HEK293 (cell line): ENCODE data around the gene SUFU.
A peak's percentile ranks its signal among the peaks of the same experiment; 100 is the strongest.

Experiments
- GLIS1 ChIP-seq: fragments of 450-650 bp; formaldehyde crosslinking; IDR thresholded peaks from 2 replicates; pipeline ENCODE4 v1.5.1; 2016; ENCODE audit warnings: missing biosample characterization, missing genetic modification characterization
- HOXC10 ChIP-seq: sonication (generic); formaldehyde crosslinking; IDR thresholded peaks from 2 replicates; pipeline ENCODE4 v1.8.1; 2023; ENCODE audit warnings: mild to moderate bottlenecking, missing genetic modification reagents
- KLF1 ChIP-seq: fragments of 450-650 bp; formaldehyde crosslinking; IDR thresholded peaks from 2 replicates; pipeline ENCODE4 v1.5.1; 2016; ENCODE audit warnings: missing biosample characterization, missing genetic modification characterization
- KLF16 ChIP-seq: fragments of 450-650 bp; formaldehyde crosslinking; IDR thresholded peaks from 2 replicates; pipeline ENCODE4 v1.5.1; 2017; ENCODE audit warnings: missing biosample characterization, missing genetic modification characterization
- MYNN ChIP-seq: fragments of 450-650 bp; formaldehyde crosslinking; IDR thresholded peaks from 2 replicates; pipeline ENCODE4 v1.5.1; 2016; ENCODE audit warnings: missing biosample characterization, missing genetic modification characterization, borderline replicate concordance
- SCRT1 ChIP-seq: fragments of 450-650 bp; formaldehyde crosslinking; IDR thresholded peaks from 2 replicates; pipeline ENCODE4 v1.5.1; 2016; ENCODE audit warnings: missing biosample characterization, missing genetic modification characterization, borderline replicate concordance
- SP3 ChIP-seq: fragments of 450-650 bp; formaldehyde crosslinking; IDR thresholded peaks from 2 replicates; pipeline ENCODE4 v1.5.1; 2016; ENCODE audit warnings: missing biosample characterization, missing genetic modification characterization
- TCF7L2 ChIP-seq: IDR thresholded peaks from 2 replicates; pipeline ENCODE4 v1.6.1; 2011; ENCODE audit warnings: low read depth, mild to moderate bottlenecking, inconsistent platforms, low read length, moderate library complexity, borderline replicate concordance
- ZBTB8A ChIP-seq: fragments of 450-650 bp; formaldehyde crosslinking; IDR thresholded peaks from 2 replicates; pipeline ENCODE4 v1.5.1; 2016; ENCODE audit warnings: missing biosample characterization, missing genetic modification characterization
- ZNF138 ChIP-seq: fragments of 450-650 bp; formaldehyde crosslinking; IDR thresholded peaks from 2 replicates; pipeline ENCODE4 v1.5.1; 2016; ENCODE audit warnings: missing biosample characterization, missing genetic modification characterization, borderline replicate concordance
- ZNF175 ChIP-seq: fragments of 450-650 bp; formaldehyde crosslinking; IDR thresholded peaks from 2 replicates; pipeline ENCODE4 v1.5.1; 2016; ENCODE audit warnings: missing biosample characterization, missing genetic modification characterization
- ZNF223 ChIP-seq: fragments of 450-650 bp; formaldehyde crosslinking; IDR thresholded peaks from 2 replicates; pipeline ENCODE4 v1.5.1; 2016; ENCODE audit warnings: missing biosample characterization, missing genetic modification characterization
- ZNF311 ChIP-seq: fragments of 450-650 bp; formaldehyde crosslinking; IDR thresholded peaks from 2 replicates; pipeline ENCODE4 v1.5.1; 2017; ENCODE audit warnings: missing biosample characterization, missing genetic modification characterization, borderline replicate concordance
- ZNF350 ChIP-seq: fragments of 450-650 bp; formaldehyde crosslinking; IDR thresholded peaks from 2 replicates; pipeline ENCODE4 v1.5.0; 2017; ENCODE audit warnings: missing biosample characterization, mild to moderate bottlenecking, missing genetic modification characterization
- ZNF37A ChIP-seq: fragments of 450-650 bp; IDR thresholded peaks from 2 replicates; pipeline ENCODE4 v1.5.1; 2018; ENCODE audit warnings: missing biosample characterization, missing genetic modification characterization
- ZNF391 ChIP-seq: fragments of 450-650 bp; formaldehyde crosslinking; IDR thresholded peaks from 2 replicates; pipeline ENCODE4 v1.5.1; 2016; ENCODE audit warnings: low read depth, missing biosample characterization, missing genetic modification characterization, borderline replicate concordance
- ZNF404 ChIP-seq: fragments of 450-650 bp; formaldehyde crosslinking; IDR thresholded peaks from 2 replicates; pipeline ENCODE4 v1.5.1; 2017; ENCODE audit warnings: missing biosample characterization, missing genetic modification characterization
- ZNF48 ChIP-seq: fragments of 450-650 bp; formaldehyde crosslinking; IDR thresholded peaks from 2 replicates; pipeline ENCODE4 v1.5.1; 2016; ENCODE audit warnings: missing biosample characterization, missing genetic modification characterization
- ZNF530 ChIP-seq: fragments of 450-650 bp; formaldehyde crosslinking; IDR thresholded peaks from 2 replicates; pipeline ENCODE4 v1.5.1; 2016; ENCODE audit warnings: low read depth, missing biosample characterization, missing genetic modification characterization
- ZNF548 ChIP-seq: fragments of 450-650 bp; formaldehyde crosslinking; IDR thresholded peaks from 2 replicates; pipeline ENCODE4 v1.5.1; 2016; ENCODE audit warnings: missing biosample characterization, missing genetic modification characterization
- ZNF580 ChIP-seq: fragments of 450-650 bp; formaldehyde crosslinking; IDR thresholded peaks from 2 replicates; pipeline ENCODE4 v1.5.1; 2016; ENCODE audit warnings: missing biosample characterization, missing genetic modification characterization
- ZNF596 ChIP-seq: fragments of 450-650 bp; IDR thresholded peaks from 2 replicates; pipeline ENCODE4 v1.5.0; 2018; ENCODE audit warnings: missing biosample characterization, mild to moderate bottlenecking, missing genetic modification characterization, moderate library complexity
- ZNF623 ChIP-seq: fragments of 450-650 bp; formaldehyde crosslinking; IDR thresholded peaks from 2 replicates; pipeline ENCODE4 v1.5.1; 2016; ENCODE audit warnings: missing biosample characterization, missing genetic modification characterization
- ZNF658 ChIP-seq: fragments of 450-650 bp; formaldehyde crosslinking; IDR thresholded peaks from 2 replicates; pipeline ENCODE4; 2016; ENCODE audit warnings: missing biosample characterization, missing genetic modification characterization
- ZNF747 ChIP-seq: fragments of 450-650 bp; formaldehyde crosslinking; IDR thresholded peaks from 2 replicates; pipeline ENCODE4 v1.5.1; 2016; ENCODE audit warnings: missing biosample characterization, missing genetic modification characterization
- ZNF776 ChIP-seq: fragments of 450-650 bp; formaldehyde crosslinking; IDR thresholded peaks from 2 replicates; pipeline ENCODE4 v1.5.0; 2017; ENCODE audit warnings: missing biosample characterization, missing genetic modification characterization, borderline replicate concordance
- ZNF785 ChIP-seq: fragments of 450-650 bp; formaldehyde crosslinking; IDR thresholded peaks from 2 replicates; pipeline ENCODE4 v1.5.1; 2016; ENCODE audit warnings: missing biosample characterization, missing genetic modification characterization
- ZXDB ChIP-seq: fragments of 450-650 bp; formaldehyde crosslinking; IDR thresholded peaks from 2 replicates; pipeline ENCODE4 v1.5.1; 2016; ENCODE audit warnings: missing biosample characterization, missing genetic modification characterization
- TF ChIP-seq, protein P1 (sequence below): fragments of 450-650 bp; formaldehyde crosslinking; IDR thresholded peaks from 2 replicates; pipeline ENCODE4 v1.5.1; 2016; ENCODE audit warnings: missing biosample characterization, missing genetic modification characterization
- TF ChIP-seq, protein P2 (sequence below): fragments of 450-650 bp; formaldehyde crosslinking; IDR thresholded peaks from 2 replicates; pipeline ENCODE4 v1.5.1; 2017; ENCODE audit warnings: missing biosample characterization, mild to moderate bottlenecking, missing genetic modification characterization, moderate library complexity
- TF ChIP-seq, protein P3 (sequence below): fragments of 450-650 bp; formaldehyde crosslinking; IDR thresholded peaks from 2 replicates; pipeline ENCODE4 v1.5.1; 2016; ENCODE audit warnings: missing biosample characterization, missing genetic modification characterization
- TF ChIP-seq, protein P4 (sequence below): fragments of 450-650 bp; formaldehyde crosslinking; IDR thresholded peaks from 2 replicates; pipeline ENCODE4 v1.5.1; 2017; ENCODE audit warnings: missing biosample characterization, missing genetic modification characterization

Gene SUFU

DNA sequence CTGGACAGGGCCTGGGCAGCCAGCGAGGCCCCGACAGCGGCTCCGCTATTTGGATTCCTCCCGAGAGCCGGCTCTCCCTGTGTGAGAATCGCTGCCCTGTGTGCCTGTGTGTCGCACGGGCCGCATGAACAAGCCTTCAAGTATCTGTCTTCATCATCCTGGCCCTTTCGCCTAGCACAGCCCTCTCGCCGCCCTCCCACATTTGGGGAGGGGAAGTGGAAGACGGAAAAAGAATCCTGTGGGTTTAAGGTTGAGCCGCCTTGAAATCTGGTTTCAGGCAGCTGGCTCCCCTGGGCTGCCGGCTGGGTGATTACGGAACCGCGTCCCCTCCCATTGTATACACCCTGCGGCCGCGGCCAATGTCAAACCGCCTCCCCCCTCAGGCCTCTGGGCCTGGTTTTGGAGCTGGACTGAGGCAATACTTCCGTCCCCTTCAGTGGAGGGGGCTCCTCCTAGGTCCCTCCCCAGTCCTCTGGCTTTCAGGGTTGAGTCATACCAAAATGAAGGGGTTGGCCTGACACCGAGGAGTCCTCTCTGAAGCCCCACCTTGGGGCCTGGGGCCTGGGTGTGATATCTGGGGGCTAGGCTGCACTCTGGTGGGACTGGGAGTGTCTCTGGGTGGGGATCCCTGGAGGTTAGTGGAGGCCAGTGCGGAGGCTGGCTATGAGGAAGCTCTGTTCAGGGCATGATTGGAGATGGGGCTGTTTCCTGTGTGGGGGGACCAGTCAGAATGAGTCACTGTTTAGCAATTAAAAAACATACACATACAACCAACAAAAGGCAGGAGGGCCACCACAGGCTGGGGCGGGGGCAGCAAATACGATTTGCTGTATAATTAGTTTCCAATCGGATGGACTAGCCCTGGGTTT, 142.2 kb downstream of the SUFU start (continued):
- TF ChIP-seq, protein P1, sequence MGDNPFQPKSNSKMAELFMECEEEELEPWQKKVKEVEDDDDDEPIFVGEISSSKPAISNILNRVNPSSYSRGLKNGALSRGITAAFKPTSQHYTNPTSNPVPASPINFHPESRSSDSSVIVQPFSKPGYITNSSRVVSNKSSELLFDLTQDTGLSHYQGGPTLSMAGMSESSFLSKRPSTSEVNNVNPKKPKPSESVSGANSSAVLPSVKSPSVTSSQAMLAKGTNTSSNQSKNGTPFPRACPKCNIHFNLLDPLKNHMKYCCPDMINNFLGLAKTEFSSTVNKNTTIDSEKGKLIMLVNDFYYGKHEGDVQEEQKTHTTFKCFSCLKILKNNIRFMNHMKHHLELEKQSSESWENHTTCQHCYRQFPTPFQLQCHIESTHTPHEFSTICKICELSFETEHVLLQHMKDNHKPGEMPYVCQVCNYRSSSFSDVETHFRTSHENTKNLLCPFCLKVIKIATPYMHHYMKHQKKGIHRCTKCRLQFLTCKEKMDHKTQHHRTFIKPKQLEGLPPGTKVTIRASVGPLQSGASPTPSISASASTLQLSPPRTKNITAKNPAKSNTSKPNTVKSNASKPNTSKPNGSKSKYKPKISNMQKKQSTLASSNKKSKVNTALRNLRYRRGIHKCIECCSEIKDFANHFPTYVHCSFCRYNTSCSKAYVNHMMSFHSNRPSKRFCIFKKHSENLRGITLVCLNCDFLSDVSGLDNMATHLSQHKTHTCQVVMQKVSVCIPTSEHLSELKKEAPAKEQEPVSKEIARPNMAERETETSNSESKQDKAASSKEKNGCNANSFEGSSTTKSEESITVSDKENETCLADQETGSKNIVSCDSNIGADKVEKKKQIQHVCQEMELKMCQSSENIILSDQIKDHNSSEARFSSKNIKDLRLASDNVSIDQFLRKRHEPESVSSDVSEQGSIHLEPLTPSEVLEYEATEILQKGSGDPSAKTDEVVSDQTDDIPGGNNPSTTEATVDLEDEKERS, result no peak
- TF ChIP-seq KLF1 (tag by site-specific recombination) (peak; percentile 98), GLIS1 (peak; percentile 82), ZNF747 (tag by site-specific recombination) (no peak), ZNF658 (tag by site-specific recombination) (no peak), HOXC10 (CRISPR knock-in tag) (no peak), ZNF548 (tag by site-specific recombination) (no peak), ZNF223 (tag by site-specific recombination) (no peak), ZNF596 (tag by site-specific recombination) (no peak), ZNF175 (tag by site-specific recombination) (no peak), ZNF623 (tag by site-specific recombination) (no peak), SP3 (peak; percentile 75), ZNF350 (tag by site-specific recombination) (no peak), ZNF776 (tag by site-specific recombination) (no peak), MYNN (tag by site-specific recombination) (no peak; the same call in 1 of the 2 replicates), ZNF48 (tag by site-specific recombination) (no peak), ZNF580 (tag by site-specific recombination) (no peak), ZNF311 (tag by site-specific recombination) (no peak), SCRT1 (tag by site-specific recombination) (no peak), ZNF391 (tag by site-specific recombination) (peak; percentile 14; the same call in 1 of the 2 replicates), ZNF138 (no peak), ZNF37A (tag by site-specific recombination) (no peak), KLF16 (tag by site-specific recombination) (0 out of 2 replicates have a peak, but pooled peaks have one; percentile 36), ZNF404 (no peak), TCF7L2 (no peak), ZBTB8A (peak; percentile 34), ZNF785 (tag by site-specific recombination) (no peak), ZNF530 (tag by site-specific recombination) (no peak), ZXDB (tag by site-specific recombination) (no peak; the same call in 1 of the 2 replicates)
- TF ChIP-seq, protein P2, sequence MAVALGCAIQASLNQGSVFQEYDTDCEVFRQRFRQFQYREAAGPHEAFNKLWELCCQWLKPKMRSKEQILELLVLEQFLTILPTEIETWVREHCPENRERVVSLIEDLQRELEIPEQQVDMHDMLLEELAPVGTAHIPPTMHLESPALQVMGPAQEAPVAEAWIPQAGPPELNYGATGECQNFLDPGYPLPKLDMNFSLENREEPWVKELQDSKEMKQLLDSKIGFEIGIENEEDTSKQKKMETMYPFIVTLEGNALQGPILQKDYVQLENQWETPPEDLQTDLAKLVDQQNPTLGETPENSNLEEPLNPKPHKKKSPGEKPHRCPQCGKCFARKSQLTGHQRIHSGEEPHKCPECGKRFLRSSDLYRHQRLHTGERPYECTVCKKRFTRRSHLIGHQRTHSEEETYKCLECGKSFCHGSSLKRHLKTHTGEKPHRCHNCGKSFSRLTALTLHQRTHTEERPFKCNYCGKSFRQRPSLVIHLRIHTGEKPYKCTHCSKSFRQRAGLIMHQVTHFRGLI (tag by site-specific recombination), result 0 out of 2 replicates have a peak, but pooled peaks have one; percentile 75
- TF ChIP-seq, protein P3, sequence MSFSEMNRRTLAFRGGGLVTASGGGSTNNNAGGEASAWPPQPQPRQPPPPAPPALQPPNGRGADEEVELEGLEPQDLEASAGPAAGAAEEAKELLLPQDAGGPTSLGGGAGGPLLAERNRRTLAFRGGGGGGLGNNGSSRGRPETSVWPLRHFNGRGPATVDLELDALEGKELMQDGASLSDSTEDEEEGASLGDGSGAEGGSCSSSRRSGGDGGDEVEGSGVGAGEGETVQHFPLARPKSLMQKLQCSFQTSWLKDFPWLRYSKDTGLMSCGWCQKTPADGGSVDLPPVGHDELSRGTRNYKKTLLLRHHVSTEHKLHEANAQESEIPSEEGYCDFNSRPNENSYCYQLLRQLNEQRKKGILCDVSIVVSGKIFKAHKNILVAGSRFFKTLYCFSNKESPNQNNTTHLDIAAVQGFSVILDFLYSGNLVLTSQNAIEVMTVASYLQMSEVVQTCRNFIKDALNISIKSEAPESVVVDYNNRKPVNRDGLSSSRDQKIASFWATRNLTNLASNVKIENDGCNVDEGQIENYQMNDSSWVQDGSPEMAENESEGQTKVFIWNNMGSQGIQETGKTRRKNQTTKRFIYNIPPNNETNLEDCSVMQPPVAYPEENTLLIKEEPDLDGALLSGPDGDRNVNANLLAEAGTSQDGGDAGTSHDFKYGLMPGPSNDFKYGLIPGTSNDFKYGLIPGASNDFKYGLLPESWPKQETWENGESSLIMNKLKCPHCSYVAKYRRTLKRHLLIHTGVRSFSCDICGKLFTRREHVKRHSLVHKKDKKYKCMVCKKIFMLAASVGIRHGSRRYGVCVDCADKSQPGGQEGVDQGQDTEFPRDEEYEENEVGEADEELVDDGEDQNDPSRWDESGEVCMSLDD, result no peak
- TF ChIP-seq, protein P4, sequence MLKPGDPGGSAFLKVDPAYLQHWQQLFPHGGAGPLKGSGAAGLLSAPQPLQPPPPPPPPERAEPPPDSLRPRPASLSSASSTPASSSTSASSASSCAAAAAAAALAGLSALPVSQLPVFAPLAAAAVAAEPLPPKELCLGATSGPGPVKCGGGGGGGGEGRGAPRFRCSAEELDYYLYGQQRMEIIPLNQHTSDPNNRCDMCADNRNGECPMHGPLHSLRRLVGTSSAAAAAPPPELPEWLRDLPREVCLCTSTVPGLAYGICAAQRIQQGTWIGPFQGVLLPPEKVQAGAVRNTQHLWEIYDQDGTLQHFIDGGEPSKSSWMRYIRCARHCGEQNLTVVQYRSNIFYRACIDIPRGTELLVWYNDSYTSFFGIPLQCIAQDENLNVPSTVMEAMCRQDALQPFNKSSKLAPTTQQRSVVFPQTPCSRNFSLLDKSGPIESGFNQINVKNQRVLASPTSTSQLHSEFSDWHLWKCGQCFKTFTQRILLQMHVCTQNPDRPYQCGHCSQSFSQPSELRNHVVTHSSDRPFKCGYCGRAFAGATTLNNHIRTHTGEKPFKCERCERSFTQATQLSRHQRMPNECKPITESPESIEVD (tag by site-specific recombination), result no peak
